Measurements from ENCODE around the gene SPOUT1. TPM values are rescaled to one million over a fixed set of nuclear protein-coding genes. Genes with fewer than 3 reads are reported as not detected.

Gene SPOUT1
- total and polyA plus RNA-seq, 2 of the 13 experiments (the other 11 are each of a cell fraction or from before 2014, with no cell fraction given) = 39.0 to 45.8 TPM

- peak; percentile 99 for TF ChIP-seq ZNF687 (CRISPR knock-in tag; IDR thresholded peaks at IDR 0.05)
- TF ChIP-seq KMT2A (CRISPR knock-in tag; IDR thresholded peaks at IDR 0.05) = peak; percentile 94
- no peak for TF ChIP-seq HNRNPL (IDR thresholded peaks at IDR 0.05; ENCODE audit: low read depth, low read length)
- TF ChIP-seq, protein P1, sequence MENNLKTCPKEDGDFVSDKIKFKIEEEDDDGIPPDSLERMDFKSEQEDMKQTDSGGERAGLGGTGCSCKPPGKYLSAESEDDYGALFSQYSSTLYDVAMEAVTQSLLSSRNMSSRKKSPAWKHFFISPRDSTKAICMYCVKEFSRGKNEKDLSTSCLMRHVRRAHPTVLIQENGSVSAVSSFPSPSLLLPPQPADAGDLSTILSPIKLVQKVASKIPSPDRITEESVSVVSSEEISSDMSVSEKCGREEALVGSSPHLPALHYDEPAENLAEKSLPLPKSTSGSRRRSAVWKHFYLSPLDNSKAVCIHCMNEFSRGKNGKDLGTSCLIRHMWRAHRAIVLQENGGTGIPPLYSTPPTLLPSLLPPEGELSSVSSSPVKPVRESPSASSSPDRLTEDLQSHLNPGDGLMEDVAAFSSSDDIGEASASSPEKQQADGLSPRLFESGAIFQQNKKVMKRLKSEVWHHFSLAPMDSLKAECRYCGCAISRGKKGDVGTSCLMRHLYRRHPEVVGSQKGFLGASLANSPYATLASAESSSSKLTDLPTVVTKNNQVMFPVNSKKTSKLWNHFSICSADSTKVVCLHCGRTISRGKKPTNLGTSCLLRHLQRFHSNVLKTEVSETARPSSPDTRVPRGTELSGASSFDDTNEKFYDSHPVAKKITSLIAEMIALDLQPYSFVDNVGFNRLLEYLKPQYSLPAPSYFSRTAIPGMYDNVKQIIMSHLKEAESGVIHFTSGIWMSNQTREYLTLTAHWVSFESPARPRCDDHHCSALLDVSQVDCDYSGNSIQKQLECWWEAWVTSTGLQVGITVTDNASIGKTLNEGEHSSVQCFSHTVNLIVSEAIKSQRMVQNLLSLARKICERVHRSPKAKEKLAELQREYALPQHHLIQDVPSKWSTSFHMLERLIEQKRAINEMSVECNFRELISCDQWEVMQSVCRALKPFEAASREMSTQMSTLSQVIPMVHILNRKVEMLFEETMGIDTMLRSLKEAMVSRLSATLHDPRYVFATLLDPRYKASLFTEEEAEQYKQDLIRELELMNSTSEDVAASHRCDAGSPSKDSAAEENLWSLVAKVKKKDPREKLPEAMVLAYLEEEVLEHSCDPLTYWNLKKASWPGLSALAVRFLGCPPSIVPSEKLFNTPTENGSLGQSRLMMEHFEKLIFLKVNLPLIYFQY (CRISPR knock-in tag; IDR thresholded peaks at IDR 0.05; ENCODE audit: borderline replicate concordance) = peak; percentile 90
- peak; percentile 84; the same call in 1 of the 2 replicates for TF ChIP-seq MEIS2 (CRISPR knock-in tag; IDR thresholded peaks at IDR 0.05)
- peak; percentile 79; the same call in 1 of the 2 replicates for TF ChIP-seq ZHX1 (CRISPR knock-in tag; IDR thresholded peaks at IDR 0.05; ENCODE audit: low read depth)
- peak; percentile 96 for TF ChIP-seq TARDBP (CRISPR knock-in tag; IDR thresholded peaks at IDR 0.05)
- TF ChIP-seq ELK4 (CRISPR knock-in tag; IDR thresholded peaks at IDR 0.05; ENCODE audit: borderline replicate concordance) = 0 out of 2 replicates have a peak, but pooled peaks have one; percentile 26
- no peak for TF ChIP-seq EHMT2 (IDR thresholded peaks at IDR 0.05; ENCODE audit: borderline replicate concordance, low read depth, low read length)
- TF ChIP-seq REPIN1 (CRISPR knock-in tag; IDR thresholded peaks at IDR 0.05; ENCODE audit: borderline replicate concordance, low read depth) = peak; percentile 96
- TF ChIP-seq, protein P2, sequence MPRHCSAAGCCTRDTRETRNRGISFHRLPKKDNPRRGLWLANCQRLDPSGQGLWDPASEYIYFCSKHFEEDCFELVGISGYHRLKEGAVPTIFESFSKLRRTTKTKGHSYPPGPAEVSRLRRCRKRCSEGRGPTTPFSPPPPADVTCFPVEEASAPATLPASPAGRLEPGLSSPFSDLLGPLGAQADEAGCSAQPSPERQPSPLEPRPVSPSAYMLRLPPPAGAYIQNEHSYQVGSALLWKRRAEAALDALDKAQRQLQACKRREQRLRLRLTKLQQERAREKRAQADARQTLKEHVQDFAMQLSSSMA (CRISPR knock-in tag; IDR thresholded peaks at IDR 0.05) = peak; percentile 81; the same call in 1 of the 2 replicates
- peak; percentile 44; the same call in 1 of the 2 replicates for TF ChIP-seq HNF4G (IDR thresholded peaks at IDR 0.05; ENCODE audit: borderline replicate concordance, low read depth, low read length)
- peak; percentile 72; the same call in 1 of the 2 replicates for TF ChIP-seq HNF4G (CRISPR knock-in tag; IDR thresholded peaks at IDR 0.05; ENCODE audit: borderline replicate concordance, low read depth)
Measured at GRCh38 chr9:128786681-128787601, 42.7 kb downstream of the SPOUT1 start, which contains the start of gene TBC1D13 (continued).
